NCI-H2227 (cell line): ENCODE measurements around the gene SLC47A2.

ENCODE experiments used
- DNase-seq: peaks from one replicate; lab custom pipeline; 2025; ENCODE audit not compliant: unreplicated experiment; lab: John Stamatoyannopoulos, UW

Gene SLC47A2

GRCh38 chr17:19646788-19647696, 69.3 kb downstream of the SLC47A2 start:
- peak; percentile 66 for DNase-seq

DNA sequence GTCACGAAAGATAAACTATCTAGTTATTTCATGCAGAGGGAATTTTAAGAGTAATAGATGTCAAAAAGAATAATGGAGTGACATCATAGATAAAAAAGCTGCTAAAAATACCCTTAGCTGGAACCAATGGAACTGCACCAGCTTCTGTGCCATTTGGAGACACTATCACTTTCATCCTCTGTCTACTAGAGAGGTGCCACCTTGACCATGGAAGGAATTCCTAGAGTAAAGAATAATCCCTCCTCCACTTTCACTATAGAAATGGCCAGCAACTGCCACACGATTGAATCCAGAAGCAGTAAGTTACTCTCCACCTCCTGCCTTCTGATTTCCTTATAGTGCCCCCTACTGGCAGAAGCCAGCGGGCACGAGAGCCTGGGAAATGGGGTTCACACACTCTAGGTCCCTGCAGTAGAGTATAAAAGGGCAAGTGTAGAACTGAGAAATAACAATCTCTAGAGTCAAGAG, 70.6 kb downstream of the SLC47A2 start:
- DNase-seq, result peak; percentile 22

DNA sequence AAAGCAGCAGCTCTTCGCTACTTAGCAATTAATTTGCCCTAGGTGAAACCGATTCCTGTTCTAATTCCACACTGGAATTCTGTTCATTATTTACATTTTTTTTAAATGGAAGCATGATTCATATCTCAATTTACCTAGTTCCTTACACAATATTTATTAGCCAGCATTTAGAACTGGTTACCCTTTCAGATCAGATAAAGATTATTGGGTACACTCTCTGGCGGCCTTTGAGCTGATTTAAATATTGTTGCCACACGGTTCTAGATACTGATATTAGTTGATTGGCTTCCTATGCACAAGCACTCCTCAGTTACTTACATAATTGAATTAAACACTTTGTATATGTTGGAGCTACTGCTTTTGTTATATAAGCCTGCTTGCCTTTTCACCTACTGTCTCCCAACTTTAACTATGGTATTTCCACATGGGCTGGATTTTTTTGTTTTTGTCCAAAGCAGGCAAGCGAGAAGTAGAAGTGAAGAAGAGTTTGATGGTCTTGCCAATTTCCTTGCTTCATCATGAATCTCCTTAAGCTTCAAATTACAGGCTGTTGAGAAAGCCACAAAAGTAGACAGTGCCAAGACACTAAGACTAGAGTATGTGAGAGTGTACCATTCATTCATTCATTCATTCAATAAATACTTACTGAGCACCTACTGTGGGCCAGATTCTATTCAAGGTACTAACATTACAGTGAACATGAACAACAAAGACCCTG, 71.7 kb downstream of the SLC47A2 start:
- DNase-seq, result no peak

GRCh38 chr17:19642373-19642893, 74.0 kb downstream of the SLC47A2 start:
- no peak for DNase-seq

DNA sequence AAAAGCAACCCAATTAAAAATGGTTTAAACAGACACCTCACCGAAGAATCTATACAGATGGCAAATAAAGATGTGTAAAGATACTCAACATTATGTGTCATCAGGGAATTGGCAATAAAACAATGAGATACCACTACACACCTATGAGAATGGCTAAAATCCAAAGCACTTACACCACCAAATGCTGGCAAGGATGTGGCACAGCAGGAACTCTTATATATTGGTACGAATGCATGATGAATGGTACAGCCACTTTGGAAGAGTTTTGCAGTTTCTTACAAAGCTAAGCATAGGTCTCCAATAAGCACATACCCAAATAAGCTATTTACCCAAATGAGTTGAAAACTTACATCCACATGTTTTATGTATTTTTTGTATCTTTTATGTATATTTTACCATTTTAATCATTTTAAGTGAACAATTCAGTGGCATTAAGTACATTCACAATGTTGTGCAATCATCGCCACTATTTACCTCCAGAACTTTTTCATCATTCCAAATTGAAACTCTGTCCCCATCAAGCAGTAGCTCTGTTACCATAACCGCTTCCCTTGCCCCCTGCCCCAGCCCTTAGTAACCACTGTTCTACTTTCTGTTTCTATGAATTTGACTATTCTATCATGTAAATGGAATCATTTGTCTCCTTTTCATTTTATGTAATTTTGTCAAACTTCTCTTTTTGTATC, 74.6 kb downstream of the SLC47A2 start:
- no peak for DNase-seq

DNA sequence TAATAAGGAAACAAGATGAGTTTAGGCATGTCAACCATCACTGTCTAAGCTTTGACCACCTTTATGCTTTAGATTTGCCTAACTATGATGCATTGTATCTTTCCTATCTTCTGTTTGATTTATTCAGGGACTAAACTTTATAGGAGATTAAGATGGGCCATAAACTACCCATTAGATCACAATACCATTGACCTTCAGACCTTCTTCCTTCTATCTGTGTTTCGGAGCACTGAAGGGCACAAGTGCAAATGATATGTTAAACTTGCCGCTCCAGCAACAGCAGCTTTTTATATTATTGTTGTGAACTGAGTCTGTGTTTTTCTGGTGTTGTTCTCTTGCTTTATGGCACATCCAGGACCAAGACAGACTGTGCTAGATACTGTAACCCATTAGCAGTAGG, 84.5 kb downstream of the SLC47A2 start:
- no peak for DNase-seq

- DNase-seq, result no peak
These were observed 85.7 kb downstream of the SLC47A2 start for GRCh38 chr17:19630661-19631060.

- no peak for DNase-seq
These were observed 86.3 kb downstream of the SLC47A2 start for GRCh38 chr17:19630035-19630434.

DNA sequence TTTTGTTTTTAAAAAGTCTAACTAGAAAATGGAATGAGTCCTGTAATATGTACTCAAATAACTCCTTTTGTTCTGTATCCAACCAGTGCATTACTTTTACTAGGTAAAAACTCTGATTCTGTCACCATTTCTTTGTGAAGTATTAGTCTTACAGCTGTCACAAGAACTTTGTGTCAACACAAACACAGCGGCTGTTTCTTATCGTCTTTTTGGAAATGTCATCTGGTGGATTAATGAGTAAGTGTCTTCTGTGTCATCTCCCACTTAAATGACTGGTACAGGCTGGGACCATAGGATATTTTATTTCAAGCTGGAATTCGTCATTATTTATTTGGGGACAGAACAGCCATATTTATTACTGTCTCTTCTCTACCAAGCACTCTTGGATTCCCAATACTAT, 86.9 kb downstream of the SLC47A2 start:
- no peak for DNase-seq
